Sigmoid colon (tissue), 7 donors: Measurements from ENCODE around the gene HDAC4. TPM values are rescaled to one million over a fixed set of nuclear protein-coding genes. Genes with fewer than 3 reads are reported as not detected.

Experiments
- DNase-seq: peaks from one replicate; pipeline ENCODE4 v3.0.0-alpha.2; 2019
- H3K27ac ChIP-seq, 4 donors: fragments of 200-600 bp; sonication (generic); one replicate each; pipeline ENCODE4 v1.5.1; 2016 to 2019; ENCODE audit warnings: mild to moderate bottlenecking in 1 of 4
- H3K27me3 ChIP-seq, 3 donors: fragments of 200-600 bp; sonication (generic); one replicate each; pipeline ENCODE4 v1.5.1; 2019; ENCODE audit warnings: mild to moderate bottlenecking in 1 of 3
- H3K36me3 ChIP-seq, 4 donors: fragments of 200-600 bp; sonication (generic); one replicate each; pipeline ENCODE4 v1.5.1; 2016 to 2019
- H3K4me1 ChIP-seq, 4 donors: fragments of 200-600 bp; sonication (generic); one replicate each; pipeline ENCODE4 v1.5.1; 2017 to 2019
- H3K4me3 ChIP-seq, 4 donors: fragments of 200-600 bp; sonication (generic); one replicate each; pipeline ENCODE4 v1.5.1; 2017 to 2019; ENCODE audit warnings: mild to moderate bottlenecking in 2 of 4, moderate library complexity in 1 of 4
- H3K9me3 ChIP-seq, 4 donors: fragments of 200-600 bp in 3 of 4; sonication (generic) in 3 of 4; one replicate each; pipeline versions ENCODE4 v1.5.1 to v1.6.1; 2013 to 2019
- CTCF ChIP-seq, 4 experiments: fragments of 450-650 bp in 3 of 4; fragments of 200-600 bp in 1 of 4; IDR thresholded peaks; one replicate each; pipeline ENCODE4 v1.5.1; 2016 to 2019; ENCODE audit warnings: antibody characterized with exemption in 4 of 4, mild to moderate bottlenecking in 3 of 4, moderate library complexity in 2 of 4
- EP300 ChIP-seq, 4 donors: sonication (generic); formaldehyde crosslinking; IDR thresholded peaks; one replicate each; pipeline ENCODE4 v1.6.1; 2017; ENCODE audit warnings: antibody characterized with exemption in 4 of 4
- POLR2A ChIP-seq, 2 donors: fragments of 450-650 bp; IDR thresholded peaks; one replicate each; pipeline ENCODE4 v1.6.1; 2016; ENCODE audit warnings: antibody characterized with exemption in 2 of 2, mild to moderate bottlenecking in 2 of 2, moderate library complexity in 2 of 2
- POLR2AphosphoS5 ChIP-seq, 4 donors: sonication (generic); formaldehyde crosslinking; IDR thresholded peaks; one replicate each; pipeline ENCODE4 v1.6.1; 2017; ENCODE audit warnings: antibody characterized with exemption in 4 of 4
- WGBS, 2 donors: extraction: QIAGEN DNeasy Blood & Tissue Kit; methylation state at CpG; one replicate each; pipeline ENCODE4 v1.1.7; 2013; 5-methylcytosine and 5-hydroxymethylcytosine counted together
- intact Hi-C: fragments of 100-400 bp; cut with DNase I; formaldehyde crosslinking; loops from one replicate; pipeline ENCODE4 v1.15.1; 2023
- polyA plus RNA-seq, 3 donors: library from polyadenylated mRNA; stranded (reverse); fragments of 200-250 nt; gene quantifications; one replicate each; pipeline ENCODE4 v1.2.3, GENCODE V29; 2013
- total RNA-seq, 4 donors: library from RNA; depleted of rRNA; stranded (reverse); fragments of >200 nt; gene quantifications; one replicate each; pipeline ENCODE4 v1.1.0, GENCODE V29; 2016
- donor health status: healthy with polysubstance abuse.
- donor health status: Bipolar disorder and iron deficiency.
- donor health status: healthy.

The HDAC4 gene
- total and polyA plus RNA-seq, 7 donors: 1.8 to 196 (median 77.0) TPM

GRCh38 chr2:239008004-239008403 is 392.8 kb downstream of the HDAC4 start:
- peaks cover 0 to 15% (median 0%) of the 10 kb centered on the region in 3 donors for H3K27me3 ChIP-seq
- intact Hi-C loops: no loop called here
- no peaks in the 10 kb centered on the region for H3K9me3 ChIP-seq
- H3K36me3 ChIP-seq: no peaks in the 10 kb centered on the region
- peaks cover 0 to 10% (median 8%) of the 10 kb centered on the region in 4 donors for H3K4me1 ChIP-seq
- H3K4me3 ChIP-seq: no peak overlapping the region
- peak; percentile 37 for DNase-seq
- no peak overlapping the region for H3K27ac ChIP-seq
- WGBS, 2 donors: 87% methylated on average over 12 of the region's 12 CpGs
- TF ChIP-seq CTCF (IDR thresholded peaks at IDR 0.05) (no peak), EP300 (IDR thresholded peaks at IDR 0.05) (no peak), POLR2A (IDR thresholded peaks at IDR 0.05) (no peak), POLR2AphosphoS5 (IDR thresholded peaks at IDR 0.05) (no peak)

GRCh38 chr2:239006622-239007285 is 394.1 kb downstream of the HDAC4 start:
- Histone ChIP-seq H3K36me3 (no peaks in the 10 kb centered on the region), H3K4me3 (no peak overlapping the region), H3K27ac (no peak overlapping the region), H3K4me1 (peaks cover 0 to 18% (median 15%) of the 10 kb centered on the region in 4 donors), H3K9me3 (no peaks in the 10 kb centered on the region), H3K27me3 (peaks cover 0 to 15% (median 0%) of the 10 kb centered on the region in 3 donors)
- WGBS, 2 donors: 59 to 75% methylated on average over 10 of the region's 10 CpGs
- DNase-seq: no peak
- no peak for TF ChIP-seq POLR2A (IDR thresholded peaks at IDR 0.05)
- no peak for TF ChIP-seq EP300 (IDR thresholded peaks at IDR 0.05)
- TF ChIP-seq POLR2AphosphoS5 (IDR thresholded peaks at IDR 0.05): no peak
- no peak for TF ChIP-seq CTCF (IDR thresholded peaks at IDR 0.05)
- intact Hi-C loops: no loop called here

- Histone ChIP-seq H3K36me3 (no peaks in the 10 kb centered on the region), H3K27ac (no peak overlapping the region), H3K27me3 (peaks cover 0 to 12% (median 0%) of the 10 kb centered on the region in 3 donors), H3K4me3 (no peak overlapping the region), H3K4me1 (peaks cover 0 to 18% (median 15%) of the 10 kb centered on the region in 4 donors), H3K9me3 (no peaks in the 10 kb centered on the region)
- no peak for TF ChIP-seq POLR2A (IDR thresholded peaks at IDR 0.05)
- no peak for TF ChIP-seq CTCF (IDR thresholded peaks at IDR 0.05)
- no peak for TF ChIP-seq EP300 (IDR thresholded peaks at IDR 0.05)
- no peak for TF ChIP-seq POLR2AphosphoS5 (IDR thresholded peaks at IDR 0.05)
- peak; percentile 62 for DNase-seq
- intact Hi-C loops: no loop called here
- 73 to 81% methylated on average over 4 of the region's 4 CpGs for WGBS, 2 donors
Measured at GRCh38 chr2:239005586-239005985, 395.2 kb downstream of the HDAC4 start.

- 84 to 86% methylated on average over 19 of the region's 19 CpGs for WGBS, 2 donors
Measured at GRCh38 chr2:239004274-239005015, 396.4 kb downstream of the HDAC4 start.

More at GRCh38 chr2:239004274-239005015, 396.4 kb downstream of the HDAC4 start:
- H3K4me3 ChIP-seq: no peak overlapping the region
- H3K36me3 ChIP-seq: no peaks in the 10 kb centered on the region
- H3K9me3 ChIP-seq: no peaks in the 10 kb centered on the region
- H3K27ac ChIP-seq: no peak overlapping the region
- peak; percentile 47 for DNase-seq
- no peak for TF ChIP-seq POLR2AphosphoS5 (IDR thresholded peaks at IDR 0.05)
- TF ChIP-seq POLR2A (IDR thresholded peaks at IDR 0.05): no peak
- no peak for TF ChIP-seq CTCF (IDR thresholded peaks at IDR 0.05)
- TF ChIP-seq EP300 (IDR thresholded peaks at IDR 0.05): no peak
- peaks cover 0 to 8% (median 0%) of the 10 kb centered on the region in 3 donors for H3K27me3 ChIP-seq
- intact Hi-C loops: no loop called here
- peaks cover 0 to 22% (median 17%) of the 10 kb centered on the region in 4 donors for H3K4me1 ChIP-seq
